Epithelial cell of proximal tubule (primary cell): ENCODE results near the gene ABI3BP. TPM values are rescaled to one million over a fixed set of nuclear protein-coding genes. Genes with fewer than 3 reads are reported as not detected.

Experiments
- DNase-seq: peaks from one replicate; pipeline ENCODE4 v3.0.0-alpha.2; 2011; ENCODE audit warnings: low read depth
- H3K4me3 ChIP-seq: 2 replicates; pipeline ENCODE4 v1.5.1; 2011; ENCODE audit warnings: low read depth, mild to moderate bottlenecking, low read length
- CTCF ChIP-seq: conservative IDR thresholded peaks from 2 replicates; pipeline ENCODE4 v1.5.1; 2012; ENCODE audit warnings: low read depth, mild to moderate bottlenecking, low read length
- total RNA-seq: library from RNA; depleted of rRNA; stranded (reverse); fragments of >200 nt; gene quantifications from 2 replicates; pipeline ENCODE4 v1.2.3, GENCODE V29; 2015

The ABI3BP gene
- total RNA-seq, 1 donor from 2014 or later: 3.6 TPM

GRCh38 chr3:100715176-100715575 is 278.0 kb downstream of the ABI3BP start:
- DNase-seq: no peak
- no peak for TF ChIP-seq CTCF
- H3K4me3 ChIP-seq: no peak overlapping the region

- DNase-seq: peak; percentile 22
- TF ChIP-seq CTCF: peak; percentile 45
- H3K4me3 ChIP-seq: peak overlapping the region; percentile 85
Observed at GRCh38 chr3:100710261-100710968, 282.8 kb downstream of the ABI3BP start.

GRCh38 chr3:100709842-100710260 is 283.4 kb downstream of the ABI3BP start:
- no peak for DNase-seq
- peak overlapping the region; percentile 85 for H3K4me3 ChIP-seq

GRCh38 chr3:100708989-100709841 is 284.0 kb downstream of the ABI3BP start, which contains the start of gene TFG:
Gene TFG, plus strand, starts transcription at chr3:100709494. Its CDS starts 4,192 bp downstream, at chr3:100713686.
- peak; percentile 90 for DNase-seq
- H3K4me3 ChIP-seq: peak within 1 kb of the TSS; percentile 85
- TF ChIP-seq CTCF: no peak

More at GRCh38 chr3:100709842-100710260, 283.4 kb downstream of the ABI3BP start:
- TF ChIP-seq CTCF: no peak

GRCh38 chr3:100708644-100708988 is 284.6 kb downstream of the ABI3BP start:
- no peak for TF ChIP-seq CTCF
- no peak for DNase-seq
- H3K4me3 ChIP-seq: peak overlapping the region; percentile 85

GRCh38 chr3:100706365-100706764 is 286.9 kb downstream of the ABI3BP start:
- no peak overlapping the region for H3K4me3 ChIP-seq
- no peak for DNase-seq
- no peak for TF ChIP-seq CTCF
